Right lobe of liver (tissue), 4 donors: ENCODE data around the gene REEP3.

Source experiments
- POLR2A ChIP-seq: fragments of 450-650 bp; IDR thresholded peaks from one replicate; pipeline ENCODE4 v1.6.1; 2017; ENCODE audit warnings: antibody characterized with exemption, mild to moderate bottlenecking
- TF ChIP-seq, protein P1 (sequence below), 4 donors: fragments of 200-600 bp in 3 of 4; fragments of 450-650 bp in 1 of 4; IDR thresholded peaks; one replicate each; pipeline versions ENCODE4 v1.5.1 to v1.8.0; 2016 to 2022; ENCODE audit warnings: antibody characterized with exemption in 4 of 4, mild to moderate bottlenecking in 2 of 4
- donor health status: DM: no; HTN: no; CAD: no.
- donor health status: DM: no; HTN: no; CAD: no.
- donor health status: DM: no; HTN: yes; CAD: no.

DNA sequence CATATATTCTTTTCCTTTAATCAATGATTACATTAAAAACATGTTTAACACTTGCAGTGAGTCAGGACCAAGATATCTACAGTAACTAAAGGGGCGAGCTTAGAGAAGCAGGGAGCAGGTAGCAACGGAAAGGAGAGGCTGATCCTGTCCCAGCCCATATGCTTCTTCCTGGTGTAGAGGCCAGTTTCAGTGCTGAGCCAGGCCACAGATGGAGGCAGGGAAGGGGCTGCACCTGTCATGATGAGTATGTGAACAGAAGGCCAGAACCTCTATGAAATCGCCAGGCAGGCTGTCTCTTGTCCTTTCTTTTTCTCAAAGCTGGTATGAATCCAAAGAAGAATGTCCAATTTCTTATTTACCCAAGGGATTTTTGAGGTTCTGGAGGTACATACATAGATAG, 16.3 kb downstream of the REEP3 start:
- TF ChIP-seq, protein P1, sequence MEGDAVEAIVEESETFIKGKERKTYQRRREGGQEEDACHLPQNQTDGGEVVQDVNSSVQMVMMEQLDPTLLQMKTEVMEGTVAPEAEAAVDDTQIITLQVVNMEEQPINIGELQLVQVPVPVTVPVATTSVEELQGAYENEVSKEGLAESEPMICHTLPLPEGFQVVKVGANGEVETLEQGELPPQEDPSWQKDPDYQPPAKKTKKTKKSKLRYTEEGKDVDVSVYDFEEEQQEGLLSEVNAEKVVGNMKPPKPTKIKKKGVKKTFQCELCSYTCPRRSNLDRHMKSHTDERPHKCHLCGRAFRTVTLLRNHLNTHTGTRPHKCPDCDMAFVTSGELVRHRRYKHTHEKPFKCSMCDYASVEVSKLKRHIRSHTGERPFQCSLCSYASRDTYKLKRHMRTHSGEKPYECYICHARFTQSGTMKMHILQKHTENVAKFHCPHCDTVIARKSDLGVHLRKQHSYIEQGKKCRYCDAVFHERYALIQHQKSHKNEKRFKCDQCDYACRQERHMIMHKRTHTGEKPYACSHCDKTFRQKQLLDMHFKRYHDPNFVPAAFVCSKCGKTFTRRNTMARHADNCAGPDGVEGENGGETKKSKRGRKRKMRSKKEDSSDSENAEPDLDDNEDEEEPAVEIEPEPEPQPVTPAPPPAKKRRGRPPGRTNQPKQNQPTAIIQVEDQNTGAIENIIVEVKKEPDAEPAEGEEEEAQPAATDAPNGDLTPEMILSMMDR (IDR thresholded peaks at IDR 0.05): no peak
- TF ChIP-seq POLR2A: no peak
